Activated naive CD8-positive, alpha-beta T cell treated with anti-CD3 and anti-CD28 coated beads, Interleukin-2, amount 50 U/mL, for 24 hours (primary cell): ENCODE measurements around the gene ARHGAP15.
"Not testable (repeated sequence)": the region's sequence is repeated elsewhere in the genome, so short reads cannot be mapped to it uniquely, and the experiment has no call there.

Experiments
- ATAC-seq: fragments of 150-1000 bp; cut with Tn5 transposase; one replicate; pipeline ENCODE4 v1.10.0; 2021
- DNase-seq: peaks from one replicate; pipeline ENCODE4 v3.0.0; 2021
- H3K27ac Mint-ChIP-seq: one replicate; pipeline ENCODE4 v1.8.0; 2021; ENCODE audit warnings: mild to moderate bottlenecking, mixed read lengths
- H3K27me3 Mint-ChIP-seq: one replicate; pipeline ENCODE4 v1.8.0; 2021; ENCODE audit warnings: mixed read lengths
- H3K36me3 Mint-ChIP-seq: one replicate; pipeline ENCODE4 v1.8.0; 2021; ENCODE audit warnings: low read depth, mixed read lengths
- H3K4me1 Mint-ChIP-seq: one replicate; pipeline ENCODE4 v1.8.0; 2021; ENCODE audit warnings: mixed read lengths
- H3K4me3 Mint-ChIP-seq: one replicate; pipeline ENCODE4 v1.8.0; 2021; ENCODE audit warnings: mild to moderate bottlenecking, moderate library complexity, mixed read lengths
- H3K9me3 Mint-ChIP-seq: one replicate; pipeline ENCODE4 v1.8.0; 2021; ENCODE audit warnings: mixed read lengths

The ARHGAP15 gene

DNA sequence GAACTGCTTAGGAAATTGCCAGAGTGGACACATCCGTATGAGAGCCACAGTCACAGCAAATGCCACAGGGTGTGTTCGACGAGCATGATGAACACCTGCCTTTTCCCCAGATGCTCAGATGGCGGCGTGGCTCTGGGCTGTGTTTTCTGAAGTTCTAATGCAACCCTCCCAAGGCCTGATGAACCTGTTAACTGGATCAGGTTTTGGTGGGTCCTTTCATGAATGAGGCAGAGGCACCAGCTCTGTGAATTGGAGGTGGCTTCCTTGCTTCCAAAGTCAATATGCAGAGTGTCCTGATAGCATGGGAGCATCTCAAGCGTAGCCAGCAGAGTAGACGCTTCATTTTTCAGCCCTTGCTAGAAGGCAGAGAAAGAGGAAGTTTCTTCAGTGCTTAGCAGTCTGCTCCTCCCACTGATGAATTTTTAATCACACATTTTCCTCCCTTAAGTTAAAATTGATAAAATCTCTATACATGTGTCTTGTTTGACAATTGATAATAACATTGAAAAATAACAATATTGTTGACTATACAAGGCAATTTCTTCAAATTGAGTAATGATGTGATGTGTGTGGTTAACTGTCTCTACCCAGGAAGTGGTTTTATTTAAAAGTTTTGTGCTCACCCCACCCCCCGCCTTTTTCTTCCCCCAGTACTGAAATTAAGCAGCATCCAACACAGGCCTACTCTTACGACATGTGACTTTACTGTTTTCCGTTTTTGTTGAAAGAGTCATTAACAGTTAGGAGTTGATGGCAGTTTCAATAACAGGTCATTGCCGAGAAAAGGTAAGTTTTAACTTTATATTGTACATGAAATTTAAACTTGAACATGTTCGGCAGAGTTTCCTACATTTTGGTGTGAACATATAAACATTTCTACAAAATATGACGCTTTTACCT, at the start of gene ARHGAP15:
Gene ARHGAP15, plus strand, starts transcription at position 739 of the 900 bp plus-strand sequence.
- Mint-ChIP-seq H3K27ac (peak within 1 kb of the TSS; percentile 98), H3K27me3 (no peaks in the 10 kb centered on the region), H3K9me3 (peaks cover under 1% of the 10 kb centered on the region), H3K4me1 (peaks cover 50% of the 10 kb centered on the region), H3K36me3 (peaks cover 6% of the 10 kb centered on the region), H3K4me3 (peak within 1 kb of the TSS; percentile 80)
- DNase-seq (peak; percentile 66), ATAC-seq (peak; percentile 83)

DNA sequence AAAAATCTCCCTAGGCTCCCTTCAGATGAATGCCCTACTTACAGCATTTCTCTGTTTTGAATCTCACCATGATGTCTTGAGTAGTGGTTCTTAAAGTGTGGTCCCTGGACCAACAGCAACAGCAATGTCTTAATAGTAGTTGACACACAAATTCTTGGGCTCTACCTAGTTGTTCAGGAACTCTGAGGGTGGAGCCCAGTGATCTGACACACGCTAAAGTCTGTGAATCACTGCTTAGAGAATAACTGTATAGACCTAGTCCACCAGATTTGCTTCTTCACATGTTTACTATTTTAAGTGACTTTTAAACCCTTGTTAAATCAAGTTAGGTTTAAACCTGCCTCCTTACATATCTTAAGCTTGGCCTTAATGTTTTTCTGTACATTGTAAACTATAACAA, 47.6 kb upstream of the ARHGAP15 start:
- DNase-seq (no peak), ATAC-seq (no peak)
- Mint-ChIP-seq H3K36me3 (no peaks in the 10 kb centered on the region), H3K27ac (no peak overlapping the region), H3K9me3 (no peaks in the 10 kb centered on the region), H3K4me1 (peaks cover 25% of the 10 kb centered on the region), H3K27me3 (no peaks in the 10 kb centered on the region), H3K4me3 (no peak overlapping the region)

DNA sequence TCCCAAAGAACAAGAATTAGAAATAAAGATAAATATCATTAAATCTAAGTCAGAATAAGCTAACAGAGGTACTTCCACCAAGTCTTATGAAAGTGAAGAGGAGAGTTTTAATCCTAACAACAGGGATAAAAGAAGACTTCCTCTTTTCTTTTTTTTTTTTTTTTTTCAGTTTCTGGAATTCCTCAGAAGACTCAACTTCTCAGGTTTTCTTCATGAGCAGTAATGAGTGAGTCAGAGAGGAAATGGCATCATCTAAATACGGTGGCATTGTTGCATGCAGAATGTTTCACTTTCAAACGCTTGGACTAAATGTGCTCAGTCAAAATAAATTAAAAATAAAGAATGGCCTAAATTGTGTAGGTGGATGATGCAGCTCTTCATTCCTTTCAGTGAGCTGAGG, 45.6 kb upstream of the ARHGAP15 start:
- Mint-ChIP-seq H3K9me3 (no peaks in the 10 kb centered on the region), H3K4me3 (peak overlapping the region; percentile 17), H3K27ac (peak overlapping the region; percentile 70), H3K36me3 (no peaks in the 10 kb centered on the region), H3K27me3 (no peaks in the 10 kb centered on the region), H3K4me1 (peaks cover 25% of the 10 kb centered on the region)
- ATAC-seq (peak; percentile 88), DNase-seq (no peak)

DNA sequence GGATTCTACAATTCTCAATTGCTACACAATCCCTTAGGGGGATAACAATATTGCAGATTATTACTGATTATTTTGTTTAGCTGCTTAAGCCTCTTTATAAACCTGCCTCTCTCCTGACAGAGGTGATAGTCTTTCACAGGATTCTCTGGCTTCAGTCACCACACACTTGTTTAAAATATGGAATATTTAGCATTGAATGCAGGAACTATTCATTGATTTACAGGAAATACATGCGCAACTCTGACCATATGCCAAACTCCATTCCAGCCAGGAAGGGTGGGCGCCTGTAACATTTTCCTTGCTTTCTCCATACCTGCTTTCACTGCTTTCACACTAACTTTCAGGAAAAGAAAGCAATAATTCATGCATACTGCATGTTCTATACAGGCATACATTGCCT, 44.8 kb upstream of the ARHGAP15 start:
- ATAC-seq (no peak), DNase-seq (no peak)
- Mint-ChIP-seq H3K9me3 (no peaks in the 10 kb centered on the region), H3K36me3 (no peaks in the 10 kb centered on the region), H3K4me1 (peaks cover 25% of the 10 kb centered on the region), H3K4me3 (no peak overlapping the region), H3K27ac (no peak overlapping the region), H3K27me3 (no peaks in the 10 kb centered on the region)

DNA sequence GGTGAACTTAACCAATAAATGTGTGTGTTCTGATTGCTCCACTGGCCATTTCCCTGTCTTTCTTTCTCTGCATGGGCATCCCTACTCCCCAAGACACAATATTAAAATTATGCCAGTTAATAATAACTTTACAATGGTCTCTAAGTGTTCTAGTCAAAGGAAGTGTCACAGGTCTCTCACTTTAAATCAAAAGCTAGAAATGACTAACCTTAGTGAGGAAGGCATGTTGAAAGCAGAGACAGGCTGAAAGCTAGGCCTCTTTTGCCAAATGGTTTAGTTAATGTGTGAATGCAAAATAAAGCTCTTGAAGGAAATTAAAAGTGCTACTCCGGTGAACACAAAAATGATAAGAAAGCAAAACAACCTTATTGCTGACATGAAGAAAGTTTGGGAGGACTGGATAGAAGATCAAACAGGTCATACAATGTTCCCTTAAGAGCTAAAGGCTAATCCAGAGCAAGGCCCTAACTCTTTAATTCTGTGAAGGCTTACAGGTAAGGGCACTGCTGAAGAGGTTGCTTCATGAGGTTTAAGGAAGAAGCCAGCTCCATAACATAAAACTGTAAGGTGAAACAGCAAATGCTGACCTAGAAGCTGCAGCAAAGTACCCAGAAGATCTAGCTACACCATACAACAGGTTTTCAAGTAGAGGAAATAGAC, 44.0 kb upstream of the ARHGAP15 start:
- H3K27me3 Mint-ChIP-seq = no peaks in the 10 kb centered on the region
- no peaks in the 10 kb centered on the region for H3K9me3 Mint-ChIP-seq
- H3K4me3 Mint-ChIP-seq = no peak overlapping the region
- DNase-seq (no peak), ATAC-seq (no peak)
- no peaks in the 10 kb centered on the region for H3K36me3 Mint-ChIP-seq
- H3K27ac Mint-ChIP-seq = no peak overlapping the region
- H3K4me1 Mint-ChIP-seq = peaks cover 25% of the 10 kb centered on the region

DNA sequence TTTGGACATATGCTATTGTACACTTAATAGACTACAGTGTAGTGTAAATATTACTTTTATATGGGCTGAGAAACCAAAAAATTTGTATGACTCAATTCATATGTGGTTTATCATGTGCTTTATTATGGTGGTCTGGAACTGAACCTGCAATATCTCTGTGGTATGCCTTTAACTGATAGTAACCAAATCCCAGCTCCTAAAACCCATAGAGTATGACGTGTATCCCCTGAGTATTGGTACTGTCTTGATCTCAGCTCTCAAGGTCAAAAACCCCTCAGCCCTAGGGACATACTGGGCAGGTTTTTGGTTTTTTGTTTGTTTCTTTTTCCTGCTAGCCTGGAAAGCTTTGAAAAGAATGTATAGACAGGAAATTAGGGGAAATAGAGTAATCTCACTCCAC, 42.2 kb upstream of the ARHGAP15 start:
- DNase-seq = no peak
- no peaks in the 10 kb centered on the region for H3K27me3 Mint-ChIP-seq
- peaks cover 25% of the 10 kb centered on the region for H3K4me1 Mint-ChIP-seq
- H3K36me3 Mint-ChIP-seq = no peaks in the 10 kb centered on the region
- peak; percentile 59 for ATAC-seq
- no peak overlapping the region for H3K27ac Mint-ChIP-seq
- H3K9me3 Mint-ChIP-seq = no peaks in the 10 kb centered on the region
- no peak overlapping the region for H3K4me3 Mint-ChIP-seq

DNA sequence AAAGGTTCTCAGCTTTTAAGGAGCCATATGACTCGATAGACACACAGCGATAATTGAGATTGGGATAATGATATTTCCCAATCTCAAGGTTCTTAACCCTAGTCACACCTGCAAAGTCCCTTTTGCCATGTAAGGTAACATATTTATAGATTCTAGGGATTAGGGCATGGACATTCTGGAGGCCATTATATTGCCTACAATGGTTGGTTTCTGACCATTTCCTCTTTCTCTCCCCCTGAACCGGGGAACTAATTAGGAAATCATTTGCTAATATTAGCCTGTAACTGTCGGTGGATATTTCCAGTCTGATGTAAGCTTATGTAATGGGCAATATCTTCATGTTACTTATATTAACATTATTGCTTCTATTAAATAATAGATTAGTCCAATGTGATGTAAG, 40.8 kb upstream of the ARHGAP15 start:
- Mint-ChIP-seq H3K9me3 (no peaks in the 10 kb centered on the region), H3K4me1 (peaks cover 21% of the 10 kb centered on the region), H3K36me3 (no peaks in the 10 kb centered on the region), H3K4me3 (no peak overlapping the region), H3K27ac (no peak overlapping the region), H3K27me3 (no peaks in the 10 kb centered on the region)
- ATAC-seq (no peak), DNase-seq (no peak)

DNA sequence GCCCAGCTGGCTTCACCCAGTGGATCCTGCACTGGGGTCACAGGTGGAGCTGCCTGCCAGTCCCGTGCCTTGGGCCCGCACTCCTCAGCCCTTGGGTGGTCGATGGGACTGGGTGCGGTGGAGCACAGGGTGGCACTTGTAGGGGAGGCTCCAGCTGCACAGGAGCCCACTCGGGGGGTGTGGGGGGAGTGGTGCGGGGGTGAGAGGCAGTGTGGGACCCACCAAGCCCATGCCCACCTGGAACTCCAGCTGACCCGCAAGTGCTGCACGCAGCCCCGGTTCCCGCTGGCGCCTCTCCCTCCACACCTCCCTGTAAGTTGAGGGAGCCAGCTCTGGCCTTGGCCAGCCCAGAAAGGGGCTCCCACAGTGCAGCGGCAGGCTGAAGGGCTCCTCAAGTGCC, 39.7 kb upstream of the ARHGAP15 start:
- H3K27ac Mint-ChIP-seq, H3K27me3 Mint-ChIP-seq, H3K36me3 Mint-ChIP-seq, DNase-seq, ATAC-seq, H3K9me3 Mint-ChIP-seq, H3K4me3 Mint-ChIP-seq: not testable (repeated sequence)
- H3K4me1 Mint-ChIP-seq = peaks cover 10% of the 10 kb centered on the region

DNA sequence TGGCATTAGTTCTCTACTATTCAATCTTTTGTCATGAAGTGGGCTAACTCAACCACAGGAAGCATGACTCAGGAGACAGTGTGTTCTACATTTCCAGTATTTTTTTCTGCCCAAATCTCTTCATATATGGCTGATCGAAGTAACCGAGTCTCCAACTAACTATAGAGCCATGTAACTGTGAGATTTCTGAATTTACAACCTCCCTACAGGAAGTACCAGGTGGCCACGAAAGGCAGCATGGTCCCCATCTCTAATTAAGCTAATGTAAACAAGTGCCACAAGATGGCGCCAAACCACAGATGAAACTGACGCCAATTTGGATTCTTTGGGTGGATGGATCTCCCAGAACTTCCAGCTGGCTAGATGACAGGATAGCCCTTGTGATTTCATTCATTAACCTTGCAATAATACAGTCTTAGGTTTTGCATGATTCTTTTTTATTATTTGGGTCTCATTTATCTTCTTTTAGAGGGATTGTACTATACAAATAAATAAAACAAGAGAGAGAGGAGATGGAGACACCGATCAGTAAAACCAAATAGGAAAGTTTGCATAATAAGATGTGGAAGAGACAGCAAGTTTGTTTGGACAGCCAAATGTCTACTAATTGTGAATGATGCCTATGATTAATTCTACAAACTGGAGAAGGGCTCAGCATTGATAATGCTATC, 18.3 kb upstream of the ARHGAP15 start:
- Mint-ChIP-seq H3K4me3 (peak overlapping the region; percentile 60), H3K27ac (peak overlapping the region; percentile 86), H3K36me3 (no peaks in the 10 kb centered on the region), H3K4me1 (peaks cover 28% of the 10 kb centered on the region), H3K9me3 (no peaks in the 10 kb centered on the region), H3K27me3 (no peaks in the 10 kb centered on the region)
- DNase-seq (peak; percentile 71), ATAC-seq (peak; percentile 71)

DNA sequence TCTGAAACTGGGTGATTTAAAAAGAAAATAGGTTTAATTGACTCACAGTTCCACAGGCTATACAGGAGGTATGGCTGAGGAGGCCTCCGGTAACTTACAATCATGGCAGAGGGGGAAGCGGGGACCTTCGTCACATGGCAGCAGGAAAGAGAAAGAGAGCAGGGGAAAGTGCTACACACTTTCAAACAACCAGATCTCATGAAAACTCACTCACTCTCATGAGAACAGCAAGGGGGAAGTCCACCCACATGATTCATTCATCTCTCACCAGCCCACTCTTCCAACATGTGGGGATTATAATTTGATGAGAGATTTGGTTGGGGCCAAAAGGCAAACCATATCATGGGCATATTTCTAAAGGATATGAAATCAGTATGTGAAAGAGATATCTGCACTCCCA, 12.0 kb upstream of the ARHGAP15 start:
- no peaks in the 10 kb centered on the region for H3K9me3 Mint-ChIP-seq
- H3K27me3 Mint-ChIP-seq = no peaks in the 10 kb centered on the region
- H3K27ac Mint-ChIP-seq = peak overlapping the region; percentile 29
- DNase-seq = no peak
- peaks cover 46% of the 10 kb centered on the region for H3K4me1 Mint-ChIP-seq
- peak overlapping the region; percentile 15 for H3K4me3 Mint-ChIP-seq
- no peaks in the 10 kb centered on the region for H3K36me3 Mint-ChIP-seq
- ATAC-seq = peak; percentile 77

DNA sequence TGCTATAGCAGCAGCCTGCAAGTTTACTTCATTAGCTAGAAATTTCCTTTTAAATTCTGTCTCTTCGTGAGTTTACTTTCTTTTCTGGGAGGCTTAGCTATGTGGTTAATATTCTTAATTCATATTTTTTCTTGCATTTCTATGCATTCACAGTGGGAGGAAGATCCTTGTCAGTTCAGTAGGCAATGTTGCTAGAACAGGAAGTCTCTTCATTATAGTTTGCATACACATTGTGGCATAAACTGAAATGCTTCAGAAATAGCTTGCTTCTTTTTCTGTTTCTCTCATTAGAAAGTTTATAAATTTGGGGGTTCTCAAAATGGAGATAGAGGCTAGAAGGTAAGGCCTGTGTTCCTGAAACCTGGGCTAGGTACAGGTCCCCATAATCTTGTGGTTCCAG, 8.1 kb upstream of the ARHGAP15 start:
- ATAC-seq = no peak

DNA sequence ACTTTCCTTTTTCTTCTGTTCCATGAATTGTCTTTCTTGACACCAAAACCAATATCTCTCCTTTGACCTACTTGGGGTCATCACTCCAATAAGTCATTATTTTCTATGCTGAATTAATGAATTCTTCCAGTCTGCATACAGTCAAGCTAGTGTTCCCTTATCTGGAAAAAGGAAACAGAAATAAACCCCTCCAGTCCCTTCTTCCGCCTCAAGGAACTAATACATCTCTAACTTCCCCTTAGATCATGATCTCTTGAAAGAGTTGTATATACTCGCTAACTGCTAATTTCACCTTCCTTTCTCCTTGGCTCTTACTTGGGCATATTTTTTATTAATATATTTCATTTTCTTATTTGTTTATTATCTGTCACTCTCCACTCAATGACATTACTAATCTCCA, 7.3 kb upstream of the ARHGAP15 start:
- H3K27me3 Mint-ChIP-seq = no peaks in the 10 kb centered on the region
- H3K4me3 Mint-ChIP-seq = no peak overlapping the region
- DNase-seq (no peak), ATAC-seq (no peak)
- H3K4me1 Mint-ChIP-seq = peaks cover 25% of the 10 kb centered on the region
- H3K36me3 Mint-ChIP-seq = no peaks in the 10 kb centered on the region
- no peak overlapping the region for H3K27ac Mint-ChIP-seq
- H3K9me3 Mint-ChIP-seq = no peaks in the 10 kb centered on the region

More for the DNA sequence above, 8.1 kb upstream of the ARHGAP15 start:
- peak overlapping the region; percentile 7 for H3K4me3 Mint-ChIP-seq
- no peaks in the 10 kb centered on the region for H3K36me3 Mint-ChIP-seq
- no peaks in the 10 kb centered on the region for H3K27me3 Mint-ChIP-seq
- no peaks in the 10 kb centered on the region for H3K9me3 Mint-ChIP-seq
- DNase-seq = no peak
- peaks cover 33% of the 10 kb centered on the region for H3K4me1 Mint-ChIP-seq
- H3K27ac Mint-ChIP-seq = no peak overlapping the region

DNA sequence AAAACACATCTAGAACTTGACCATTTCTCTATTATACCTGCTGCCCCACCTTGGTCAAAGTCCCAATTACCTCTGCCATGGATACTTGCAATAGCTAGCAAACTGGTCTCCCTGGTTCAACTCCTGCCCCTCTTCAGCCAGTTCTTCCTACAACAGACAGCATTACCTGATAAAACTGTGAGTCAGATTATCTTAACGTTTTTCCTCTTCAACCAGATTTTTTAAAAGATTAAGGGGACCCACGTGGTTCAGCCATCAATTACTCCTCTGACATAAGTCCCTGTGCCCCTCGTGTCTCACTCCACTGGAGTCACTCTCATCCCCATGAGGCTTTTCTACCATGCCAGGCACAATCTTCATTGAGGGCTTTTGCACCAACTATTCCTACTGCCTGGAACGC, 5.3 kb upstream of the ARHGAP15 start:
- DNase-seq = no peak
- Mint-ChIP-seq H3K36me3 (no peaks in the 10 kb centered on the region), H3K4me3 (no peak overlapping the region), H3K9me3 (no peaks in the 10 kb centered on the region), H3K27me3 (no peaks in the 10 kb centered on the region), H3K4me1 (peaks cover 27% of the 10 kb centered on the region), H3K27ac (no peak overlapping the region)
- ATAC-seq = no peak

DNA sequence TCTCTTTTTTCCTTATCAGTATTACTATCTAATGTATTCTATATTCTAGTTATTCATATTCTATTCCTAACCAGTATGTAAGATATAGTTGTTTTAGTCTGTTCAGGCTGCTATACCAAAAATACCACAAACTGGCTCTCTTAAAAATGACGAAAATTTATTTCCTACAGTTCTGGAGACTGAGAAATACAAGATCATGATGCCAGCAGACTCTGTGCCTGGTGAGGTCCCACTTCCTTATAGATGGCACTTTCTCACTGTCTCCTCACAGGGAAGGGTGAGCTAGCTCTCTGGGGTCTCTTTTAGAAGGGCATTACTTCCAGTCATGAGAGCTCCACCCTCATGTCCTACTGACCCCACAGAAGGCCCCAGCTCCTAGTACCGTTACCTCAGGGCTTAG, 4.8 kb upstream of the ARHGAP15 start:
- ATAC-seq = no peak

DNA sequence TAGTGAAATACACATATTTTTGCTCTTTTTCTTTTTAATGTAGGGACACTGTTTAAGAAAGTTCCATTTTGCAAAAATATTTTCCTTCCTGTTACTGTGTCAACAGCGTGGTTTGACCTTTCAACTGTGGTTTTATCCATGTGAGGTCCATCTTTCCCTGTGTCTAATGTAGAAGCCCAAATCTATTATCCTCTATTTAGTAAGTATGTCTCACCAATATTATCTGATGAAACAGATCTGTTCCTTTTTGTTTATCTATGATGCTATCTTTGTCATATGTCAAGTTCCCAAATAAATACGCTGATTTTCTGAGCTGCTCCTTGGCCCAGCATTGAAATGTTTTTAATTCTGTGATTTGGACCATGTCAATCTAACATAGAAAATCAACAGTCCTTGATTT, 3.5 kb upstream of the ARHGAP15 start:
- no peaks in the 10 kb centered on the region for H3K27me3 Mint-ChIP-seq
- peaks cover 25% of the 10 kb centered on the region for H3K4me1 Mint-ChIP-seq
- ATAC-seq = no peak
- no peaks in the 10 kb centered on the region for H3K36me3 Mint-ChIP-seq
- H3K4me3 Mint-ChIP-seq = peak overlapping the region; percentile 37
- no peak for DNase-seq
- no peaks in the 10 kb centered on the region for H3K9me3 Mint-ChIP-seq
- H3K27ac Mint-ChIP-seq = peak overlapping the region; percentile 72

More for the DNA sequence above, 4.8 kb upstream of the ARHGAP15 start:
- Mint-ChIP-seq H3K36me3 (no peaks in the 10 kb centered on the region), H3K27ac (no peak overlapping the region), H3K4me3 (no peak overlapping the region), H3K27me3 (no peaks in the 10 kb centered on the region), H3K4me1 (peaks cover 25% of the 10 kb centered on the region), H3K9me3 (no peaks in the 10 kb centered on the region)
- DNase-seq = no peak
